Heart right ventricle (tissue), 16 donors: ENCODE results near the gene NOL7. TPM values are rescaled to one million over a fixed set of nuclear protein-coding genes. Genes with fewer than 3 reads are reported as not detected.

Experiments used
- ATAC-seq, 8 donors: fragments of 200-7000 bp; cut with Tn5 transposase; one replicate each; pipeline ENCODE4 v1.9.1; 2020; ENCODE audit warnings: mild to moderate bottlenecking in 8 of 8, moderate library complexity in 8 of 8, moderate number of reproducible peaks in 1 of 8
- DNase-seq, 2 donors: peaks; one replicate each; pipeline ENCODE4 v3.0.0-alpha.2; 2020
- H3K27ac ChIP-seq, 10 donors: fragments of 200-600 bp; sonication (generic) in 2 of 10; one replicate each; pipeline versions ENCODE4 v1.5.0 to v1.8.0; 2020 to 2022; ENCODE audit warnings: mild to moderate bottlenecking in 3 of 10
- H3K27me3 ChIP-seq, 7 donors: fragments of 200-600 bp; one replicate each; pipeline ENCODE4 v1.8.0; 2021 to 2022; ENCODE audit warnings: mild to moderate bottlenecking in 2 of 7
- H3K36me3 ChIP-seq, 9 donors: fragments of 200-600 bp; sonication (generic) in 1 of 9; one replicate each; pipeline versions ENCODE4 v1.5.0 to v1.8.0; 2020 to 2022; ENCODE audit warnings: mild to moderate bottlenecking in 2 of 9
- H3K4me1 ChIP-seq, 9 donors: fragments of 200-600 bp; sonication (generic) in 1 of 9; one replicate each; pipeline versions ENCODE4 v1.5.0 to v1.8.0; 2020 to 2022; ENCODE audit warnings: mild to moderate bottlenecking in 4 of 9
- H3K4me3 ChIP-seq, 10 donors: fragments of 200-600 bp; sonication (generic) in 2 of 10; one replicate each; pipeline versions ENCODE4 v1.5.0 to v1.8.0; 2020 to 2022; ENCODE audit warnings: mild to moderate bottlenecking in 7 of 10, moderate library complexity in 2 of 10
- H3K9me3 ChIP-seq, 11 donors: fragments of 200-600 bp in 10 of 11; sonication (generic) in 2 of 11; one replicate each; pipeline versions ENCODE4 v1.5.0 to v1.8.0; 2013 to 2022; ENCODE audit warnings: mild to moderate bottlenecking in 2 of 11, control low read depth in 1 of 11, moderate library complexity in 1 of 11
- CTCF ChIP-seq, 9 donors: fragments of 200-600 bp; sonication (generic) in 2 of 9; IDR thresholded peaks; one replicate each; pipeline versions ENCODE4 v1.5.0 to v1.8.0; 2021 to 2022; ENCODE audit warnings: antibody characterized with exemption in 9 of 9, mild to moderate bottlenecking in 5 of 9, moderate library complexity in 1 of 9
- WGBS, 2 donors: extraction: QIAGEN DNeasy Blood & Tissue Kit; methylation state at CpG; one replicate each; pipeline ENCODE4 v1.1.7; 2013; ENCODE audit warnings: inconsistent platforms in 1 of 2; 5-methylcytosine and 5-hydroxymethylcytosine counted together
- intact Hi-C, 10 donors: fragments of 100-400 bp; cut with DNase I; formaldehyde crosslinking; loops; one replicate each; pipeline versions ENCODE4 v1.11.1 to v1.14.2; 2022
- long read RNA-seq, 3 donors: library from polyadenylated mRNA; unstranded; transcript quantifications; one replicate each; pipeline ENCODE4 v2.0.0, GENCODE V29; 2020 to 2021
- polyA plus RNA-seq, 2 donors: library from polyadenylated mRNA; stranded (reverse); fragments of 200-250 nt; gene quantifications; one replicate each; pipeline ENCODE4 v1.2.3, GENCODE V29; 2013
- total RNA-seq, 10 donors: library from RNA; stranded (reverse); fragmentation: NEBNext Ultra II Directional in 3 of 10; extraction: Animal tissue kit (Norgen Biotek cat#: 25700) in 3 of 10; gene quantifications; one replicate each; pipeline versions ENCODE4 v1.2.1 to v1.2.4, GENCODE V29; 2021 to 2023
- donor health status: Arrhythmogenic right ventricular cardiomyopathy.
- donor health status: ischemic (EF 13 %, LVEDD 7.1; RV severe dilation, severe dysfunction).
- donor health status: healthy with polysubstance abuse.
- donor health status: DM: no; HTN: yes; CAD: no.
- donor health status: DM: no; HTN: no; CAD: no.
- donor health status: ischemic (EF 25% LVEDD 6.9; RV normal size, moderate dysfunction).
- donor health status: ischemic (EF 25% LVEDD 5.7; RV mildly dilated, moderate dysfunction).
- donor health status: healthy.
- donor health status: DM: yes; HTN: yes; CAD: no.
- donor health status: Ischemic cardiomyopathy.
- donor health status: ischemic (EF 35%, LVEDD 5.7; RV mildly dilated, moderate dysfunction).
- donor health status: nonischemic (EF 11% LVEDD 7.7; RV severe dilation, severe dysfunction).
- donor health status: DM: yes; HTN: yes; CAD: no.
- donor health status: PGD.
- donor health status: ischemic (EF 29% LVEDD 5.4; RV normal size, mild dysfunction).
- donor health status: nonischemic (EF 23%, LVEDD 6.1; RV moderate dilation, normal function).

NOL7 gene
- total RNA-seq (10 to 100 TPM; 41.5 to 55.8 (median 46.8) TPM), polyA plus RNA-seq (100 to 1,000 TPM in 1 of 2 donors, 10 to 100 TPM in 1; 45.3 to 112 TPM)
- long read RNA-seq, donor 1, transcript NOL7-203 (9 exons, 920 nt), result minor isoform, 5 of 71 reads
- long read RNA-seq, donor 1, transcript NOL7-202 (8 exons, 1,184 nt), result major isoform, 56 of 71 reads
- long read RNA-seq, donor 1, transcript NOL7-201 (4 exons, 646 nt), result minor isoform, 6 of 71 reads
- long read RNA-seq, donor 1, partial matches to known transcripts, result 4 of 71 reads
- long read RNA-seq, donor 1, other reads (novel, unspliced or antisense), result 0 of 71 reads
- long read RNA-seq, donor 2, transcript NOL7-202 (8 exons, 1,184 nt), result major isoform, 57 of 65 reads
- long read RNA-seq, donor 2, partial matches to known transcripts, result 2 of 65 reads
- long read RNA-seq, donor 2, other reads (novel, unspliced or antisense), result 2 of 65 reads
- long read RNA-seq, donor 3, transcript NOL7-202 (8 exons, 1,184 nt), result major isoform, 72 of 85 reads
- long read RNA-seq, donor 3, partial matches to known transcripts, result 4 of 85 reads
- long read RNA-seq, donor 3, other reads (novel, unspliced or antisense), result 6 of 85 reads

GRCh38 chr6:13614926-13615791 is at the start of gene NOL7:
Gene NOL7, plus strand, starts transcription at chr6:13615335. Its CDS starts 24 bp downstream, at chr6:13615359.
- ATAC-seq (peak; percentile 95 to 98 (median 98)), DNase-seq (peak; percentile 98)
- intact Hi-C loops, result loop anchor here in 8 of 10 donors (5.0 to 10.0 kb wide), 7 partner anchors 38 to 283 kb away; partner anchors contain the start of gene RANBP9 (in 4 of the 8)
- peaks cover 0 to 44% (median 25%) of the 10 kb centered on the region in 9 donors for H3K36me3 ChIP-seq
- peak within 1 kb of the TSS; percentile 68 to 99 (median 90) for H3K4me3 ChIP-seq
- peaks cover 2 to 54% (median 37%) of the 10 kb centered on the region in 9 donors for H3K4me1 ChIP-seq
- H3K9me3 ChIP-seq, result no peaks in the 10 kb centered on the region
- H3K27ac ChIP-seq, result peak within 1 kb of the TSS; percentile 43 to 95 (median 90)
- peak; percentile 81 to 98 (median 93) for TF ChIP-seq CTCF (IDR thresholded peaks at IDR 0.05)
- H3K27me3 ChIP-seq, result no peaks in the 10 kb centered on the region
- 0% methylated on average over 80 to 85 of the region's 85 CpGs for WGBS, 2 donors

DNA sequence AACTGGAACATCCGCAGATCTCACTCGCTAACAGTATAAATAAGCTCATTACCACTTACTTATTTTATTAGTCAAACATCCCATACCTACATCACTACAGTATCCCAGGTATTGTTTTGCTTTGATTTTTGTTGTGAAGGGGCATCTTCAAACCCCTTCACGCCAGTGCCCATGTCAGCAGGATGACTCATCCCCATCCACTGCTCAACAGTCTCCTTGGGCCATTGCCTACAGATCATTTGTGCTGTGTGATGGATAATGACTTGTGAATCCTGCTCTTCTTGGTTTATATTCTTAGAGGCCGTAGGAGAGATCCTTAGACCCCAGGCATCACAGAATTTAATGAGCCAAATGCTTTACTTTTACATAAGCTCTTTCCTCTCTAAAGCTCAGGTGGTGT is 49.2 kb upstream of the NOL7 start:
- Histone ChIP-seq H3K4me3 (no peak overlapping the region), H3K4me1 (peaks cover 0 to 13% (median 0%) of the 10 kb centered on the region in 9 donors), H3K36me3 (no peaks in the 10 kb centered on the region), H3K27me3 (no peaks in the 10 kb centered on the region), H3K27ac (no peak overlapping the region), H3K9me3 (no peaks in the 10 kb centered on the region)
- DNase-seq (no peak), ATAC-seq (no peak)
- intact Hi-C loops, result no loop called here
- no peak for TF ChIP-seq CTCF (IDR thresholded peaks at IDR 0.05)
- 92 to 97% methylated on average over 4 of the region's 4 CpGs for WGBS, 2 donors

GRCh38 chr6:13566500-13566899 is 48.6 kb upstream of the NOL7 start:
- Histone ChIP-seq H3K27me3 (no peaks in the 10 kb centered on the region), H3K4me1 (peaks cover 0 to 7% (median 0%) of the 10 kb centered on the region in 9 donors), H3K9me3 (no peaks in the 10 kb centered on the region), H3K4me3 (no peak overlapping the region), H3K27ac (no peak overlapping the region), H3K36me3 (no peaks in the 10 kb centered on the region)
- ATAC-seq (no peak), DNase-seq (no peak)
- no peak for TF ChIP-seq CTCF (IDR thresholded peaks at IDR 0.05)
- intact Hi-C loops, result no loop called here
- 92 to 95% methylated on average over 3 of the region's 3 CpGs for WGBS, 2 donors

- intact Hi-C loops, result no loop called here
- Histone ChIP-seq H3K4me1 (peaks cover 0 to 14% (median 10%) of the 10 kb centered on the region in 9 donors), H3K27me3 (no peaks in the 10 kb centered on the region), H3K4me3 (no peak overlapping the region), H3K36me3 (no peaks in the 10 kb centered on the region), H3K27ac (no peak overlapping the region), H3K9me3 (no peaks in the 10 kb centered on the region)
- TF ChIP-seq CTCF (IDR thresholded peaks at IDR 0.05), result no peak
- 89 to 90% methylated on average over 5 of the region's 5 CpGs for WGBS, 2 donors
- ATAC-seq (no peak), DNase-seq (no peak)
Observed at GRCh38 chr6:13568970-13569369, 46.2 kb upstream of the NOL7 start.
